ENCODE results near the gene AGPAT2.

AGPAT2 gene

DNA sequence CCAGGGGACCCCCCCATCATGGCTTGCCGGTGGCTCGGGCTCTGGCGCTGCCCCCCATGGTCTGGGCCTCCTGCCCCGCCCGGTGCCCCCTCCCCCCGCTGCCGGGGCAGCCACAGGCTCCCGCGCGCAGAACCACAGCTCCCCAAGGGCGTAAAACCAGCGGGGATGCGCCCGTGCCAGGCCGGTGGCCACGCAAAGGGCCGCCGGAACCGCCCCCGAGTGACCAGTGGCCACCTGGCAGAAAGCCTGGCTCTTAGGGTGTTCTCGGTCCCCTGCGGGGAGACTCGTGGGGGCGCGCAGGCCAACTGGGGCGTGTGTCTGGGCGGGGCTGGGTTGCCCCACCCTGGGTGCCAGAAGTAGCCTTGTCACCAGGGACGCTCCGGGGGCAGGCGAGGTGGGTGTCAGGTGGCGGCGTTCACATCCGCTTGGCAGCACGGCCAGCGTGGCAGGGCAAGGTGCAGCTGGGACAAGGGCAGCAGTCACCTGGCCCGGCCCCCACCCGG is 515 bp upstream of the AGPAT2 start (continued):
- TF ChIP-seq MYNN (tag by site-specific recombination; IDR thresholded peaks at IDR 0.05; ENCODE audit: borderline replicate concordance) (no peak), ZNF529 (tag by site-specific recombination; IDR thresholded peaks at IDR 0.05; ENCODE audit: insufficient replicate concordance) (no peak), ZBTB1 (tag by site-specific recombination; IDR thresholded peaks at IDR 0.05) (no peak), GFI1B (tag by site-specific recombination; IDR thresholded peaks at IDR 0.05) (no peak), ZBTB48 (tag by site-specific recombination; IDR thresholded peaks at IDR 0.05) (0 out of 2 replicates have a peak, but pooled peaks have one; percentile 16), KLF7 (tag by site-specific recombination; IDR thresholded peaks at IDR 0.05; ENCODE audit: borderline replicate concordance) (peak; percentile 60; the same call in 1 of the 2 replicates), ZNF423 (tag by site-specific recombination; IDR thresholded peaks at IDR 0.05) (0 out of 2 replicates have a peak, but pooled peaks have one; percentile 7), ZFHX2 (tag by site-specific recombination; conservative IDR thresholded peaks at IDR 0.05) (peak; percentile 52), KLF1 (tag by site-specific recombination; IDR thresholded peaks at IDR 0.05) (peak; percentile 99), ZNF394 (tag by site-specific recombination; IDR thresholded peaks at IDR 0.05; ENCODE audit: borderline replicate concordance) (no peak)
- TF ChIP-seq, protein P1, sequence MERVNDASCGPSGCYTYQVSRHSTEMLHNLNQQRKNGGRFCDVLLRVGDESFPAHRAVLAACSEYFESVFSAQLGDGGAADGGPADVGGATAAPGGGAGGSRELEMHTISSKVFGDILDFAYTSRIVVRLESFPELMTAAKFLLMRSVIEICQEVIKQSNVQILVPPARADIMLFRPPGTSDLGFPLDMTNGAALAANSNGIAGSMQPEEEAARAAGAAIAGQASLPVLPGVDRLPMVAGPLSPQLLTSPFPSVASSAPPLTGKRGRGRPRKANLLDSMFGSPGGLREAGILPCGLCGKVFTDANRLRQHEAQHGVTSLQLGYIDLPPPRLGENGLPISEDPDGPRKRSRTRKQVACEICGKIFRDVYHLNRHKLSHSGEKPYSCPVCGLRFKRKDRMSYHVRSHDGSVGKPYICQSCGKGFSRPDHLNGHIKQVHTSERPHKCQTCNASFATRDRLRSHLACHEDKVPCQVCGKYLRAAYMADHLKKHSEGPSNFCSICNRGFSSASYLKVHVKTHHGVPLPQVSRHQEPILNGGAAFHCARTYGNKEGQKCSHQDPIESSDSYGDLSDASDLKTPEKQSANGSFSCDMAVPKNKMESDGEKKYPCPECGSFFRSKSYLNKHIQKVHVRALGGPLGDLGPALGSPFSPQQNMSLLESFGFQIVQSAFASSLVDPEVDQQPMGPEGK (tag by site-specific recombination; IDR thresholded peaks at IDR 0.05): peak; percentile 63
- TF ChIP-seq, protein P2, sequence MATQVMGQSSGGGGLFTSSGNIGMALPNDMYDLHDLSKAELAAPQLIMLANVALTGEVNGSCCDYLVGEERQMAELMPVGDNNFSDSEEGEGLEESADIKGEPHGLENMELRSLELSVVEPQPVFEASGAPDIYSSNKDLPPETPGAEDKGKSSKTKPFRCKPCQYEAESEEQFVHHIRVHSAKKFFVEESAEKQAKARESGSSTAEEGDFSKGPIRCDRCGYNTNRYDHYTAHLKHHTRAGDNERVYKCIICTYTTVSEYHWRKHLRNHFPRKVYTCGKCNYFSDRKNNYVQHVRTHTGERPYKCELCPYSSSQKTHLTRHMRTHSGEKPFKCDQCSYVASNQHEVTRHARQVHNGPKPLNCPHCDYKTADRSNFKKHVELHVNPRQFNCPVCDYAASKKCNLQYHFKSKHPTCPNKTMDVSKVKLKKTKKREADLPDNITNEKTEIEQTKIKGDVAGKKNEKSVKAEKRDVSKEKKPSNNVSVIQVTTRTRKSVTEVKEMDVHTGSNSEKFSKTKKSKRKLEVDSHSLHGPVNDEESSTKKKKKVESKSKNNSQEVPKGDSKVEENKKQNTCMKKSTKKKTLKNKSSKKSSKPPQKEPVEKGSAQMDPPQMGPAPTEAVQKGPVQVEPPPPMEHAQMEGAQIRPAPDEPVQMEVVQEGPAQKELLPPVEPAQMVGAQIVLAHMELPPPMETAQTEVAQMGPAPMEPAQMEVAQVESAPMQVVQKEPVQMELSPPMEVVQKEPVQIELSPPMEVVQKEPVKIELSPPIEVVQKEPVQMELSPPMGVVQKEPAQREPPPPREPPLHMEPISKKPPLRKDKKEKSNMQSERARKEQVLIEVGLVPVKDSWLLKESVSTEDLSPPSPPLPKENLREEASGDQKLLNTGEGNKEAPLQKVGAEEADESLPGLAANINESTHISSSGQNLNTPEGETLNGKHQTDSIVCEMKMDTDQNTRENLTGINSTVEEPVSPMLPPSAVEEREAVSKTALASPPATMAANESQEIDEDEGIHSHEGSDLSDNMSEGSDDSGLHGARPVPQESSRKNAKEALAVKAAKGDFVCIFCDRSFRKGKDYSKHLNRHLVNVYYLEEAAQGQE (tag by site-specific recombination; IDR thresholded peaks at IDR 0.05): no peak

DNA sequence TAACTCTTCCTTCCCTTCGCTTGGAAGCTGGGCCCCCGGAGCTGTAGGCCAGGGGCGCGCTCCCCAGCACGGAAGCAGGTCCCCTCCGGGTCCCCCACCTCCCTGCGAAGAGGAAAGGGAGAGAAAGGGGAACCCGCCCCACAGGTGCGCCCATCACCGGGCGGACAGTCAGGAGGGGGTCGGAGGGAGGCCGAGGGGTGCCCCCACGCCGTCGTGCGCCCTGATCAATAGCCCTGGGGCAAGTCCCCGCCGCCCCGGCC is 793 bp downstream of the AGPAT2 start:
- ChIA-PET POLR2A (interaction anchor here (0.6 to 3.6 kb wide), 9 partner anchors 10 to 563 kb away, joined by 3 to 22 read pairs (median 5); partner anchors contain the start of gene SEC16A), CTCF (interaction anchor here (0.6 to 3.2 kb wide), 7 partner anchors 9 to 262 kb away, joined by 3 to 20 read pairs (median 5); partner anchors contain the start of gene LCN8)
- Histone ChIP-seq H3K9me3 (ENCODE audit: control insufficient read depth, insufficient read depth, low read depth, low read length) (no peaks in the 10 kb centered on the region), H3K27ac (ENCODE audit: extremely low read depth, low read depth, low read length) (peak overlapping the region; percentile 74; the same call in 1 of the 2 replicates), H3K4me3 (ENCODE audit: low read depth, low read length) (peak overlapping the region; percentile 71), H3K4me1 (ENCODE audit: control insufficient read depth, insufficient read depth, low read length) (peaks cover 5% of the 10 kb centered on the region), H3K36me3 (ENCODE audit: control insufficient read depth in 2 of 2, insufficient read depth in 1 of 2, low read length in 2 of 2) (peaks cover 0 to 7% of the 10 kb centered on the region in 2 experiments; a peak in 1 of 3 replicates)
- TF ChIP-seq ZBTB8A (tag by site-specific recombination; IDR thresholded peaks at IDR 0.05) (peak; percentile 85), ZNF704 (tag by site-specific recombination; IDR thresholded peaks at IDR 0.05) (no peak), ZNF292 (tag by site-specific recombination; IDR thresholded peaks at IDR 0.05; ENCODE audit: borderline replicate concordance, low read depth) (no peak), GLIS2 (tag by site-specific recombination; IDR thresholded peaks at IDR 0.05) (peak; percentile 91)
- TF ChIP-seq, protein P3, sequence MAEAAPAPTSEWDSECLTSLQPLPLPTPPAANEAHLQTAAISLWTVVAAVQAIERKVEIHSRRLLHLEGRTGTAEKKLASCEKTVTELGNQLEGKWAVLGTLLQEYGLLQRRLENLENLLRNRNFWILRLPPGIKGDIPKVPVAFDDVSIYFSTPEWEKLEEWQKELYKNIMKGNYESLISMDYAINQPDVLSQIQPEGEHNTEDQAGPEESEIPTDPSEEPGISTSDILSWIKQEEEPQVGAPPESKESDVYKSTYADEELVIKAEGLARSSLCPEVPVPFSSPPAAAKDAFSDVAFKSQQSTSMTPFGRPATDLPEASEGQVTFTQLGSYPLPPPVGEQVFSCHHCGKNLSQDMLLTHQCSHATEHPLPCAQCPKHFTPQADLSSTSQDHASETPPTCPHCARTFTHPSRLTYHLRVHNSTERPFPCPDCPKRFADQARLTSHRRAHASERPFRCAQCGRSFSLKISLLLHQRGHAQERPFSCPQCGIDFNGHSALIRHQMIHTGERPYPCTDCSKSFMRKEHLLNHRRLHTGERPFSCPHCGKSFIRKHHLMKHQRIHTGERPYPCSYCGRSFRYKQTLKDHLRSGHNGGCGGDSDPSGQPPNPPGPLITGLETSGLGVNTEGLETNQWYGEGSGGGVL (tag by site-specific recombination; IDR thresholded peaks at IDR 0.05): peak; percentile 60; the same call in 1 of the 2 replicates
